Neutrophil (primary cell): Measurements from ENCODE around the gene PLEK.

Source experiments
- H3K27ac ChIP-seq: fragments of 200-600 bp; sonication (generic); 2 replicates; pipeline ENCODE4 v1.5.1; 2016; ENCODE audit warnings: mild to moderate bottlenecking, moderate library complexity
- H3K27me3 ChIP-seq: fragments of 200-600 bp; sonication (generic); 2 replicates; pipeline ENCODE4 v1.6.0; 2016; ENCODE audit warnings: mild to moderate bottlenecking
- H3K36me3 ChIP-seq: fragments of 200-600 bp; sonication (generic); 2 replicates; pipeline ENCODE4 v1.5.1; 2017
- H3K4me1 ChIP-seq, 2 experiments: fragments of 200-600 bp in 1 of 2; sonication (generic) in 1 of 2; 1 replicate in 1 of 2; 2 replicates in 1 of 2; pipeline versions ENCODE4 v1.5.1 to v1.6.1; 2013 to 2016; ENCODE audit warnings: low read depth in 1 of 2, low read length in 1 of 2, mild to moderate bottlenecking in 1 of 2, moderate library complexity in 1 of 2; ENCODE audit not compliant: control insufficient read depth in 1 of 2, insufficient read depth in 1 of 2
- H3K4me3 ChIP-seq, 2 experiments: fragments of 200-600 bp in 1 of 2; sonication (generic) in 1 of 2; 1 replicate in 1 of 2; 2 replicates in 1 of 2; pipeline ENCODE4 v1.5.1; 2013 to 2016; ENCODE audit warnings: low read depth in 1 of 2, low read length in 1 of 2, mild to moderate bottlenecking in 1 of 2, moderate library complexity in 1 of 2
- H3K9me3 ChIP-seq: fragments of 200-600 bp; sonication (generic); 2 replicates; pipeline ENCODE4 v1.5.1; 2016
- CTCF ChIP-seq: fragments of 200-600 bp; sonication (generic); IDR thresholded peaks from 2 replicates; pipeline ENCODE4 v1.5.1; 2016; ENCODE audit warnings: antibody characterized with exemption

The PLEK gene

GRCh38 chr2:68357605-68358337 lies 7.3 kb upstream of the PLEK start:
- Histone ChIP-seq H3K4me1 (peaks cover 9 to 12% of the 10 kb centered on the region in 2 experiments), H3K36me3 (no peaks in the 10 kb centered on the region), H3K4me3 (no peak overlapping the region), H3K27ac (no peak overlapping the region), H3K9me3 (no peaks in the 10 kb centered on the region), H3K27me3 (no peaks in the 10 kb centered on the region)
- no peak for TF ChIP-seq CTCF

GRCh38 chr2:68359889-68360288 lies 5.2 kb upstream of the PLEK start:
- no peaks in the 10 kb centered on the region for H3K27me3 ChIP-seq
- peaks cover 30 to 33% of the 10 kb centered on the region in 2 experiments for H3K4me1 ChIP-seq
- H3K27ac ChIP-seq, result no peak overlapping the region
- H3K9me3 ChIP-seq, result no peaks in the 10 kb centered on the region
- TF ChIP-seq CTCF, result no peak
- H3K4me3 ChIP-seq, result no peak overlapping the region
- no peaks in the 10 kb centered on the region for H3K36me3 ChIP-seq

GRCh38 chr2:68362069-68362468 lies 3.0 kb upstream of the PLEK start:
- H3K4me1 ChIP-seq, result peaks cover 37 to 42% of the 10 kb centered on the region in 2 experiments
- H3K27ac ChIP-seq, result peak overlapping the region; percentile 97
- peak; percentile 83 for TF ChIP-seq CTCF
- no peaks in the 10 kb centered on the region for H3K36me3 ChIP-seq
- peak overlapping the region; percentile 44 to 96 for H3K4me3 ChIP-seq
- no peaks in the 10 kb centered on the region for H3K27me3 ChIP-seq
- no peaks in the 10 kb centered on the region for H3K9me3 ChIP-seq

- no peak for TF ChIP-seq CTCF
- no peaks in the 10 kb centered on the region for H3K36me3 ChIP-seq
- peak overlapping the region; percentile 97 for H3K27ac ChIP-seq
- no peaks in the 10 kb centered on the region for H3K9me3 ChIP-seq
- H3K4me1 ChIP-seq, result peaks cover 41 to 49% of the 10 kb centered on the region in 2 experiments
- peak overlapping the region; percentile 44 to 96 for H3K4me3 ChIP-seq
- no peaks in the 10 kb centered on the region for H3K27me3 ChIP-seq
Measured at GRCh38 chr2:68362749-68363148, 2.3 kb upstream of the PLEK start.

- Histone ChIP-seq H3K9me3 (no peaks in the 10 kb centered on the region), H3K36me3 (peaks cover 5% of the 10 kb centered on the region), H3K4me1 (peaks cover 50 to 58% of the 10 kb centered on the region in 2 experiments), H3K27me3 (no peaks in the 10 kb centered on the region), H3K4me3 (peak overlapping the region in 1 of 2 experiments; percentile 96), H3K27ac (peak overlapping the region; percentile 97)
- no peak for TF ChIP-seq CTCF
Measured at GRCh38 chr2:68363721-68364120, 1.4 kb upstream of the PLEK start.
